DND-41 (cell line): ENCODE measurements around the gene NFATC2.

Experiments
- ATAC-seq: fragments of 200-7000 bp; cut with Tn5 transposase; 3 replicates; pipeline ENCODE4 v1.9.1; 2021; ENCODE audit warnings: low read depth; ENCODE audit not compliant: insufficient read depth
- DNase-seq: peaks from one replicate; pipeline ENCODE4 v3.0.0-alpha.2; 2020
- H2AFZ ChIP-seq: 2 replicates; pipeline ENCODE4 v1.6.0; 2012; ENCODE audit warnings: low read depth, low read length
- H3K27ac ChIP-seq: 2 replicates; pipeline ENCODE4 v1.5.1; 2012; ENCODE audit warnings: low read length, inconsistent platforms
- H3K27me3 ChIP-seq: fragments of 200-600 bp; sonication (generic); 2 replicates; pipeline ENCODE4 v1.6.0; 2012; ENCODE audit warnings: low read length, mild to moderate bottlenecking, inconsistent platforms; ENCODE audit not compliant: insufficient read depth, poor library complexity
- H3K36me3 ChIP-seq: 2 replicates; pipeline ENCODE4 v1.5.1; 2012; ENCODE audit warnings: low read length, inconsistent platforms; ENCODE audit not compliant: insufficient read depth
- H3K4me1 ChIP-seq: 2 replicates; pipeline ENCODE4 v1.5.1; 2012; ENCODE audit warnings: mild to moderate bottlenecking, low read length; ENCODE audit not compliant: insufficient read depth
- H3K4me2 ChIP-seq: 2 replicates; pipeline ENCODE4 v1.6.0; 2012; ENCODE audit warnings: mild to moderate bottlenecking, moderate library complexity, low read length, inconsistent platforms; ENCODE audit not compliant: insufficient read depth
- H3K4me3 ChIP-seq, 2 experiments: fragments of 200-600 bp in 1 of 2; shearing (Covaris generic) in 1 of 2; 2 replicates each; pipeline ENCODE4 v1.5.1; 2012 to 2016; ENCODE audit warnings: inconsistent platforms in 2 of 2, low read length in 2 of 2, mild to moderate bottlenecking in 2 of 2, low read depth in 1 of 2, moderate library complexity in 1 of 2
- H3K79me2 ChIP-seq: 2 replicates; pipeline ENCODE4 v1.6.0; 2012; ENCODE audit warnings: low read length, inconsistent platforms; ENCODE audit not compliant: insufficient read depth
- H3K9ac ChIP-seq: 2 replicates; pipeline ENCODE4 v1.6.0; 2012; ENCODE audit warnings: low read depth, mild to moderate bottlenecking, inconsistent platforms, low read length, moderate library complexity
- H3K9me3 ChIP-seq: 2 replicates; pipeline ENCODE4 v1.5.1; 2012; ENCODE audit warnings: low read length, moderate library complexity, mild to moderate bottlenecking, inconsistent platforms; ENCODE audit not compliant: insufficient read depth, severe bottlenecking
- H4K20me1 ChIP-seq: 2 replicates; pipeline ENCODE4 v1.6.0; 2012; ENCODE audit warnings: low read length; ENCODE audit not compliant: insufficient read depth
- EZH2 ChIP-seq: IDR thresholded peaks from 3 replicates; pipeline ENCODE4 v1.6.1; 2012; ENCODE audit warnings: borderline replicate concordance, low read depth, mild to moderate bottlenecking, moderate library complexity, low read length, inconsistent platforms; ENCODE audit not compliant: severe bottlenecking
- TF ChIP-seq, protein P1 (sequence below): IDR thresholded peaks from 2 replicates; pipeline ENCODE4 v1.5.1; 2012; ENCODE audit warnings: borderline replicate concordance, low read length, moderate library complexity, mild to moderate bottlenecking; ENCODE audit not compliant: poor library complexity, severe bottlenecking; ENCODE audit errors: extremely low read depth

Gene NFATC2

DNA sequence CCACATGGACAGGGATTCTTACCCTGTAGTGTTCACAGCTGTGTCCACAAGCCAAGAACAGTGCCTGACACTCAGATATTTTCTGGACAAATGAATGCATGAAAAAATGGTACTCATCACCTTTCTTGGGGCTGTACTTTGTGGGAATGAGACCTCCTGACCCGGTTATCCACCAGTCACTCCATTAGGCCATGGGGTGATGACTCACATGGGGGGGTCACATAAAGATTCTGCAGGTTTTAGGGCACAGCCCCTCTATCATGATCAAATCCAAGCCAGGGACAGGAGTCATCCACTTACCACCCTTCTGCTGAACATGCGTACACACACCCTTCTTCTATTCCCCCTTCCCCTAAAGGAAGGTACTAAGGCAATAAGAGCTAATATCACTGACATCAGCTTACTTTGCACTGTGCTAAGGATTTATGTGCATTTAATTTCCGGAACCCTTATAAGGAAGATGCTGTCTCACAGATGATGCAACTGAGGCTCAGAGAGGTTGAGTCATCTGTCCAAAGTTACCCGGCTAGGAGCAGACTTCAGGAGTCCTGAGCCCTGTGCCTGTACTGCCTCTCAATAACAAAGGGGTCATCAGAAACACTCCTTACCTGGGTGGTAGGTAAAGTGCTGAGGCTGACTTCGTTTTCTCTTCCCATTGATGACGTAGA, 107.8 kb downstream of the NFATC2 start:
- TF ChIP-seq, protein P1, sequence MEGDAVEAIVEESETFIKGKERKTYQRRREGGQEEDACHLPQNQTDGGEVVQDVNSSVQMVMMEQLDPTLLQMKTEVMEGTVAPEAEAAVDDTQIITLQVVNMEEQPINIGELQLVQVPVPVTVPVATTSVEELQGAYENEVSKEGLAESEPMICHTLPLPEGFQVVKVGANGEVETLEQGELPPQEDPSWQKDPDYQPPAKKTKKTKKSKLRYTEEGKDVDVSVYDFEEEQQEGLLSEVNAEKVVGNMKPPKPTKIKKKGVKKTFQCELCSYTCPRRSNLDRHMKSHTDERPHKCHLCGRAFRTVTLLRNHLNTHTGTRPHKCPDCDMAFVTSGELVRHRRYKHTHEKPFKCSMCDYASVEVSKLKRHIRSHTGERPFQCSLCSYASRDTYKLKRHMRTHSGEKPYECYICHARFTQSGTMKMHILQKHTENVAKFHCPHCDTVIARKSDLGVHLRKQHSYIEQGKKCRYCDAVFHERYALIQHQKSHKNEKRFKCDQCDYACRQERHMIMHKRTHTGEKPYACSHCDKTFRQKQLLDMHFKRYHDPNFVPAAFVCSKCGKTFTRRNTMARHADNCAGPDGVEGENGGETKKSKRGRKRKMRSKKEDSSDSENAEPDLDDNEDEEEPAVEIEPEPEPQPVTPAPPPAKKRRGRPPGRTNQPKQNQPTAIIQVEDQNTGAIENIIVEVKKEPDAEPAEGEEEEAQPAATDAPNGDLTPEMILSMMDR: no peak
- no peak for TF ChIP-seq EZH2
- Histone ChIP-seq H3K27me3 (no peaks in the 10 kb centered on the region), H3K36me3 (no peaks in the 10 kb centered on the region), H3K9ac (no peak overlapping the region), H3K79me2 (no peaks in the 10 kb centered on the region), H3K9me3 (no peaks in the 10 kb centered on the region), H3K27ac (no peak overlapping the region), H3K4me1 (no peaks in the 10 kb centered on the region), H3K4me3 (no peak overlapping the region), H4K20me1 (no peaks in the 10 kb centered on the region), H3K4me2 (no peak overlapping the region), H2AFZ (no peak overlapping the region)
- no peak for ATAC-seq
- DNase-seq: no peak

DNA sequence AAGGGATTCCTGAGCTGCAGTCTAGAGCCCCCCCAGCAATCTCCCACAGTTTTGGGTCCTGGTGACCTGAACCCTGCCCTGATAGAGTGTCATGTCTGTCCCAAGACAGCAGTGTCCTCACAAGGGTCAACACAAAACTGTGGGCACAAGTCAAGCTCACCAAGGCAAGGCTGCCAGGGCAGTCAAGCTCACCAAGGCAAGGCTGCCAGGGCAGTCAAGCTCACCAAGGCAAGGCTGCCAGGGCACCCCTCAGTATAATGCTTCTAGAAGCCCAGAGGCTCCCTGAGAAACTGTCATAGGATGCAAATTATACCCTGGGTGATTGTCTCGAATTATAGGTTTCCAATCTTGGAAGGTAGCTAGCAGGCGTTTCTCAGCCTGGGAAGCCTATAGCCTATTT, 108.5 kb downstream of the NFATC2 start:
- DNase-seq: no peak
- TF ChIP-seq EZH2: no peak
- TF ChIP-seq, protein P1: no peak
- H3K4me3 ChIP-seq: no peak overlapping the region
- ATAC-seq: no peak
- no peaks in the 10 kb centered on the region for H3K4me1 ChIP-seq
- H3K27ac ChIP-seq: no peak overlapping the region
- H3K9me3 ChIP-seq: no peaks in the 10 kb centered on the region
- H3K27me3 ChIP-seq: no peaks in the 10 kb centered on the region
- no peaks in the 10 kb centered on the region for H3K36me3 ChIP-seq
- no peaks in the 10 kb centered on the region for H3K79me2 ChIP-seq
- no peak overlapping the region for H2AFZ ChIP-seq
- no peak overlapping the region for H3K9ac ChIP-seq
- H3K4me2 ChIP-seq: no peak overlapping the region
- H4K20me1 ChIP-seq: no peaks in the 10 kb centered on the region

DNA sequence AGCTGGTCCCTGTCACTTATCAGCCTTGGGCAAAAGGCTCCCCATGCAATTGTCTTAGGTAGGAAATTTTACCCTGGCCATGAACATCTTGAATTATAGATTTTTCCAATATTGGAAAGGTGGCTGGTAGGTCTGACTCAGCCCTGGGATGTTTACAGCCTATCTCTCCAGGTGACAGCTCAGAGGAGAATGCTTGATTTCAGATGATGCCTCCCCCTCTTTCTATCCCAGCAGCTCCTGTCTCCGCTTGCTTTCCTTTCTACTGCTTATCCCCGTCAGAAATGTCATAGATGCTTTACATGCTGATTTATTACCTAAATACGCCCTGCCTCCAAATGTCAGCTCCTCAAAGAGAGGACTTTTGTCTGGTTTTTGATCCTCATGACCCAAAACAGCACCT, 109.6 kb downstream of the NFATC2 start:
- Histone ChIP-seq H3K4me3 (no peak overlapping the region), H3K4me1 (no peaks in the 10 kb centered on the region), H3K27me3 (no peaks in the 10 kb centered on the region), H3K79me2 (no peaks in the 10 kb centered on the region), H4K20me1 (no peaks in the 10 kb centered on the region), H3K36me3 (no peaks in the 10 kb centered on the region), H3K4me2 (no peak overlapping the region), H3K27ac (no peak overlapping the region), H3K9me3 (no peaks in the 10 kb centered on the region), H3K9ac (no peak overlapping the region), H2AFZ (no peak overlapping the region)
- TF ChIP-seq, protein P1: no peak
- TF ChIP-seq EZH2: no peak
- ATAC-seq: no peak
- DNase-seq: no peak
